RWPE2 (cell line): Measurements from ENCODE around the gene GALNT17.

Experiments
- ATAC-seq: fragments of 200-7000 bp; cut with Tn5 transposase; 3 replicates; pipeline ENCODE4 v1.9.1; 2021; ENCODE audit warnings: low read depth
- DNase-seq: peaks from one replicate; pipeline ENCODE4 v3.0.0-alpha.2; 2020; ENCODE audit warnings: low spot score
- H3K27ac ChIP-seq: fragments of 450-650 bp; 2 replicates; pipeline ENCODE4 v1.5.1; 2017; ENCODE audit warnings: mild to moderate bottlenecking; ENCODE audit not compliant: poor library complexity, severe bottlenecking
- H3K27me3 ChIP-seq: fragments of 250-450 bp; sonication (Bioruptor Pico); 2 replicates; pipeline ENCODE4 v1.5.1; 2021; ENCODE audit warnings: mild to moderate bottlenecking, moderate library complexity; ENCODE audit not compliant: insufficient read depth, poor library complexity, severe bottlenecking
- H3K36me3 ChIP-seq: fragments of 250-450 bp; sonication (Bioruptor Pico); 2 replicates; pipeline ENCODE4 v1.5.1; 2020; ENCODE audit warnings: low read depth, mild to moderate bottlenecking, moderate library complexity
- H3K4me1 ChIP-seq: fragments of 250-450 bp; sonication (Bioruptor Pico); 2 replicates; pipeline ENCODE4 v1.5.1; 2021; ENCODE audit warnings: mild to moderate bottlenecking, moderate library complexity; ENCODE audit not compliant: insufficient read depth, poor library complexity, severe bottlenecking
- H3K4me3 ChIP-seq: fragments of 250-450 bp; sonication (Bioruptor Pico); 2 replicates; pipeline ENCODE4 v1.5.1; 2021; ENCODE audit warnings: mild to moderate bottlenecking, moderate library complexity; ENCODE audit not compliant: severe bottlenecking
- H3K9me3 ChIP-seq: fragments of 250-450 bp; sonication (Bioruptor Pico); 2 replicates; pipeline ENCODE4 v1.5.1; 2021; ENCODE audit warnings: mild to moderate bottlenecking, moderate library complexity; ENCODE audit not compliant: severe bottlenecking
- TF ChIP-seq, protein P1 (sequence below): fragments of 450-650 bp; IDR thresholded peaks from one replicate; pipeline ENCODE4 v1.5.1; 2017; ENCODE audit warnings: mild to moderate bottlenecking, moderate library complexity; ENCODE audit not compliant: poor library complexity, severe bottlenecking

Gene GALNT17

DNA sequence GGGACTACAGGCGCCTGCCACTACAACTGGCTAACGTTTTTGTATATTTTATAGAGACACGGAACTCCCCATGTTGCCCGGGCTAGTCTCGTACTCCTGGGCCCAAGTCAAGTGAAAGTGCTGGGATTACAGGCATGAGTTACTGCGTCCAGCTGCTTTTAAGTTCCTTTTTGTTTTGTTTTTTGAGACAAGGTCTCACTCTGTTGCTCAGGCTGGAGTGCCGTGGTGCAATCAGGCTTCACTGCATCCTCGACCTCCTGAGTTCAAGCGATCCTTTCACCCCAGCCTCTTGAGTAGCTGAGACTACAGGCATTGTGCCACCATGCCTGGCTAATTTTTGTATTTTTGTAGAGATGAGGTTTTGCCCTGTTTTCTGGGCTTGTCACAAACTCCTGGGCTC lies 155.0 kb downstream of the GALNT17 start:
- ATAC-seq (no peak), DNase-seq (no peak)
- Histone ChIP-seq H3K36me3 (no peaks in the 10 kb centered on the region), H3K4me3 (no peak overlapping the region), H3K27me3 (no peaks in the 10 kb centered on the region), H3K4me1 (no peaks in the 10 kb centered on the region), H3K27ac (no peak overlapping the region), H3K9me3 (no peaks in the 10 kb centered on the region)
- TF ChIP-seq, protein P1, sequence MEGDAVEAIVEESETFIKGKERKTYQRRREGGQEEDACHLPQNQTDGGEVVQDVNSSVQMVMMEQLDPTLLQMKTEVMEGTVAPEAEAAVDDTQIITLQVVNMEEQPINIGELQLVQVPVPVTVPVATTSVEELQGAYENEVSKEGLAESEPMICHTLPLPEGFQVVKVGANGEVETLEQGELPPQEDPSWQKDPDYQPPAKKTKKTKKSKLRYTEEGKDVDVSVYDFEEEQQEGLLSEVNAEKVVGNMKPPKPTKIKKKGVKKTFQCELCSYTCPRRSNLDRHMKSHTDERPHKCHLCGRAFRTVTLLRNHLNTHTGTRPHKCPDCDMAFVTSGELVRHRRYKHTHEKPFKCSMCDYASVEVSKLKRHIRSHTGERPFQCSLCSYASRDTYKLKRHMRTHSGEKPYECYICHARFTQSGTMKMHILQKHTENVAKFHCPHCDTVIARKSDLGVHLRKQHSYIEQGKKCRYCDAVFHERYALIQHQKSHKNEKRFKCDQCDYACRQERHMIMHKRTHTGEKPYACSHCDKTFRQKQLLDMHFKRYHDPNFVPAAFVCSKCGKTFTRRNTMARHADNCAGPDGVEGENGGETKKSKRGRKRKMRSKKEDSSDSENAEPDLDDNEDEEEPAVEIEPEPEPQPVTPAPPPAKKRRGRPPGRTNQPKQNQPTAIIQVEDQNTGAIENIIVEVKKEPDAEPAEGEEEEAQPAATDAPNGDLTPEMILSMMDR: no peak

DNA sequence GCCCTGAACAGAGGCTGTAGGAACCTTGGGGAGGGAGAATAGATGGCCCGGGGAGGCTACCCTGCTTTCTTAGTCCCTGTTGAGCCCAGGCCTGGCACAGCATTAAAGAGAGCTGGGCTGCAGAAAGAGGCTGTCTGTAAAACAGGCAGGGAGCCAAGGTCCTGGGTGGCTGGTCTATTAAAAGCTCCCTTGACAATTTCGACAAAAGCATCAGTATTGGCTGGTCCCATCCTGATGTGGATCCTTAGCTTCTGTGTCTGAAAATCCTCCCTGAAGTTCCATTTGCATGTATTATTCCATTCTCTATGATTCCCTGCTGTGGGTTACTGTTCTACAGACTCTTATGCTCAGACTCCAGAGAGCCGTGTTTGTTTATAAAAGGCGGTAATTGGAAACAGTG lies 158.5 kb downstream of the GALNT17 start:
- Histone ChIP-seq H3K9me3 (peaks cover 3% of the 10 kb centered on the region), H3K4me3 (no peak overlapping the region), H3K27me3 (no peaks in the 10 kb centered on the region), H3K36me3 (no peaks in the 10 kb centered on the region), H3K27ac (no peak overlapping the region), H3K4me1 (no peaks in the 10 kb centered on the region)
- DNase-seq (no peak), ATAC-seq (no peak)
- TF ChIP-seq, protein P1: no peak

DNA sequence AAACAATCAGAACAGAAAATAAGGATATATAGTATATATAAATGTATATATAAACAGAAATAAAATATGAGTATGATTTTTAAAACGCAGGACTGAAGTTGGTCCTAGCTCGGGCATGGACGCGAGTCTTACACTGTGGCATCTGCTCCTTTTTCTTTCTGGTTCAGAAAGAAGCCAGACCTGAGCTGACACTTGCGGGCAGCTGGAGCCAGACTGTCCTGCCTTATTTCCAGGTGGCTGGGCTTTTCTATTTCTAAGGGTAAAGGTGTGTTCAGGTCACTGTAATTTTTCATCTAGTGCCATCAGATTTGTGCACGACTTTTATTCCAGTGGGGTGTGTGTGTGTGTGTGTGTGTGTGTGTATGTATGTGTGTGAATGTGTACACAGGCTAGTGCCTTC lies 166.4 kb downstream of the GALNT17 start:
- TF ChIP-seq, protein P1: no peak
- no peaks in the 10 kb centered on the region for H3K4me1 ChIP-seq
- no peak overlapping the region for H3K27ac ChIP-seq
- DNase-seq (no peak), ATAC-seq (no peak)
- H3K27me3 ChIP-seq: no peaks in the 10 kb centered on the region
- H3K36me3 ChIP-seq: no peaks in the 10 kb centered on the region
- H3K4me3 ChIP-seq: no peak overlapping the region
- H3K9me3 ChIP-seq: peaks cover 4% of the 10 kb centered on the region

DNA sequence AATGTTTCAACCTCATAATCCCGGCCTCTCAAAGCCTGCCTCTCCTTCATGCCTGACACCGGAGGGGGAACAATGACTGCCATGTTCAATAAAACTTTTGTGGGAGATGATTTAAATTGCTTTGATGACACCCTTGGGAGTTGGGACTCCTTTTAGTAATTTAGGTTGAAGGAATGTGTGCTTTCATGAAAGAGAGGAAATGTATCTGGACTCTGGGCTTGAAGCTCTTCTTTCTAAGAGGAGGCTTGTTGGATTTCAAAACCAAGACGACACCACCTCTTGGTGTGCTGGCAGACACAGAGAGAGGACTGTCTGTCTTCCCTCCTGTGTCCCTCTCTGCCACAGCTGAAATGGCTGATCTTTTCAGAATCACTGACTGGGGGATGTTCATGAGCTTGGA lies 168.1 kb downstream of the GALNT17 start:
- H3K27me3 ChIP-seq: no peaks in the 10 kb centered on the region
- no peaks in the 10 kb centered on the region for H3K36me3 ChIP-seq
- DNase-seq (no peak), ATAC-seq (no peak)
- peaks cover 2% of the 10 kb centered on the region for H3K9me3 ChIP-seq
- TF ChIP-seq, protein P1: no peak
- no peak overlapping the region for H3K4me3 ChIP-seq
- no peak overlapping the region for H3K27ac ChIP-seq
- no peaks in the 10 kb centered on the region for H3K4me1 ChIP-seq

DNA sequence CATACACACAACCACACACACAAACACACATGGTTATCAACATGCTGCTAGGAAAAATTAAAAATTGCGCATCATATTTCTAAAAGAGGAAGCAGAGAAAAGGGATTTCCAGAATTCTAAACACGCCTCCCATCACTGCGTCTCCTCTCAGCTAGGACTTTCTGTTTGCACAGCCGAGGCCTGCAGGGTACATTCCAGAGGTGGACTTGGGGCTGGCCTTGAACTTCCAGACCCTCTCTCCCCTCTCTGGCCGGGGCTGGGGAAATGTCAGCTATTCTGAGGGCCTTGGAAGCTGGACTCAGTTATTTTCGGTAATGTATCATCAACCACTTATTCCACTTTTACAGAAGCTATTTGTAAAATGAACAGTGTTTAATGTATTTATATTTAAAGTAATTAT lies 168.7 kb downstream of the GALNT17 start:
- TF ChIP-seq, protein P1: no peak
- Histone ChIP-seq H3K4me1 (no peaks in the 10 kb centered on the region), H3K4me3 (no peak overlapping the region), H3K9me3 (peaks cover 2% of the 10 kb centered on the region), H3K27me3 (no peaks in the 10 kb centered on the region), H3K27ac (no peak overlapping the region), H3K36me3 (no peaks in the 10 kb centered on the region)
- ATAC-seq: no peak
- DNase-seq: no peak
